COLO668 (cell line): ENCODE data around the gene ENHO.
"Not testable (repeated sequence)": the region's sequence is repeated elsewhere in the genome, so short reads cannot be mapped to it uniquely, and the experiment has no call there.

Experiments used
- DNase-seq: peaks from one replicate; lab custom pipeline; 2025; ENCODE audit not compliant: unreplicated experiment; lab: John Stamatoyannopoulos, UW

Gene ENHO

GRCh38 chr9:34532041-34532440 lies 9.3 kb upstream of the ENHO start:
- DNase-seq, result not testable (repeated sequence)

- no peak for DNase-seq
Measured at GRCh38 chr9:34526026-34526425, 3.2 kb upstream of the ENHO start.

- DNase-seq, result no peak
Measured at GRCh38 chr9:34524349-34524748, 1.6 kb upstream of the ENHO start.

GRCh38 chr9:34522091-34522887 lies 501 bp downstream of the ENHO start:
- peak; percentile 17 for DNase-seq

- no peak for DNase-seq
Measured at GRCh38 chr9:34521406-34522045, 1.3 kb downstream of the ENHO start.

GRCh38 chr9:34520505-34521385 lies 2.0 kb downstream of the ENHO start:
- DNase-seq, result no peak

- no peak for DNase-seq
Measured at GRCh38 chr9:34520096-34520495, 2.7 kb downstream of the ENHO start.

- DNase-seq, result no peak
Measured at GRCh38 chr9:34519321-34520020, 3.3 kb downstream of the ENHO start.

GRCh38 chr9:34518896-34519295 lies 3.9 kb downstream of the ENHO start:
- no peak for DNase-seq

- DNase-seq, result no peak
Measured at GRCh38 chr9:34518110-34518616, 4.6 kb downstream of the ENHO start.

GRCh38 chr9:34517185-34517584 lies 5.6 kb downstream of the ENHO start:
- no peak for DNase-seq

- no peak for DNase-seq
Measured at GRCh38 chr9:34515959-34516358, 6.8 kb downstream of the ENHO start.

- no peak for DNase-seq
Measured at GRCh38 chr9:34514816-34515215, 8.0 kb downstream of the ENHO start.

- no peak for DNase-seq
Measured at GRCh38 chr9:34514401-34514800, 8.4 kb downstream of the ENHO start.

- no peak for DNase-seq
Measured at GRCh38 chr9:34513567-34514214, 9.1 kb downstream of the ENHO start.

GRCh38 chr9:34512131-34513078 lies 10.4 kb downstream of the ENHO start:
- no peak for DNase-seq

GRCh38 chr9:34510497-34511468 lies 12.0 kb downstream of the ENHO start:
- DNase-seq, result no peak

- DNase-seq, result no peak
Measured at GRCh38 chr9:34508951-34509350, 13.8 kb downstream of the ENHO start.
